Gastrocnemius medialis (tissue), 4 donors: Measurements from ENCODE around the gene C1QL4. TPM values are rescaled to one million over a fixed set of nuclear protein-coding genes. Genes with fewer than 3 reads are reported as not detected.

Experiments
- ATAC-seq, 2 donors: fragments of 150-250 bp; one replicate each; pipeline ENCODE4 v1.9.1; 2016
- DNase-seq, 2 donors: peaks; one replicate each; pipeline ENCODE4 v3.0.0-alpha.2; 2019
- H3K27ac ChIP-seq, 4 donors: fragments of 200-600 bp; sonication (generic); 1 replicate in 1 of 4; 2 replicates in 3 of 4; pipeline ENCODE4 v1.5.1; 2016 to 2018; ENCODE audit warnings: mild to moderate bottlenecking in 2 of 4, moderate library complexity in 1 of 4
- H3K27me3 ChIP-seq, 3 donors: fragments of 200-600 bp; sonication (generic) in 2 of 3; 1 replicate in 1 of 3; 2 replicates in 2 of 3; pipeline versions ENCODE4 v1.5.1 to v1.6.0; 2016 to 2019; ENCODE audit warnings: mild to moderate bottlenecking in 1 of 3, moderate library complexity in 1 of 3
- H3K36me3 ChIP-seq, 2 donors: fragments of 200-600 bp; sonication (generic) in 1 of 2; one replicate each; pipeline ENCODE4 v1.5.1; 2017 to 2018
- H3K4me1 ChIP-seq, 2 donors: fragments of 200-600 bp; sonication (generic) in 1 of 2; one replicate each; pipeline ENCODE4 v1.5.1; 2016 to 2017; ENCODE audit warnings: mild to moderate bottlenecking in 2 of 2
- H3K4me3 ChIP-seq, 4 donors: fragments of 200-600 bp; sonication (generic) in 3 of 4; 1 replicate in 1 of 4; 2 replicates in 3 of 4; pipeline ENCODE4 v1.5.1; 2016 to 2019; ENCODE audit warnings: mild to moderate bottlenecking in 2 of 4
- H3K9me3 ChIP-seq, 3 donors: fragments of 200-600 bp; sonication (generic) in 2 of 3; 1 replicate in 1 of 3; 2 replicates in 2 of 3; pipeline ENCODE4 v1.5.1; 2016 to 2019
- CTCF ChIP-seq, 5 experiments: fragments of 450-650 bp in 3 of 5; fragments of 200-600 bp in 2 of 5; sonication (generic) in 2 of 5; IDR thresholded peaks in 4 of 5; conservative IDR thresholded peaks in 1 of 5; 1 replicate in 4 of 5; 2 replicates in 1 of 5; pipeline ENCODE4 v1.5.1; 2016 to 2019; ENCODE audit warnings: antibody characterized with exemption in 5 of 5, mild to moderate bottlenecking in 3 of 5, moderate library complexity in 3 of 5
- POLR2A ChIP-seq, 2 donors: fragments of 450-650 bp; IDR thresholded peaks; one replicate each; pipeline ENCODE4 v1.6.1; 2017; ENCODE audit warnings: antibody characterized with exemption in 2 of 2, mild to moderate bottlenecking in 2 of 2, moderate library complexity in 2 of 2
- in situ Hi-C, 4 donors: fragments of 200-750 bp; cut with MboI; loops; one replicate each; pipeline versions ENCODE4 v1.15.0 to v1.8.0; 2017; ENCODE audit warnings: low sequenced_read_pairs in 4 of 4
- intact Hi-C: fragments of 100-400 bp; cut with DNase I; formaldehyde crosslinking; loops from one replicate; pipeline ENCODE4 v1.15.1; 2023; ENCODE audit warnings: low total_unique reads
- total RNA-seq, 4 donors: library from RNA; depleted of rRNA; stranded (reverse); fragments of >200 nt; gene quantifications; one replicate each; pipeline versions ENCODE4 v1.1.0 to v1.2.3, GENCODE V29; 2016

C1QL4 gene
- total RNA-seq, 4 donors from 2014 or later = not detected

GRCh38 chr12:49344486-49345050 is 7.6 kb upstream of the C1QL4 start:
- no peak for TF ChIP-seq POLR2A (IDR thresholded peaks at IDR 0.05)
- TF ChIP-seq CTCF (IDR thresholded peaks at IDR 0.05 in 4 of 5, conservative IDR thresholded peaks at IDR 0.05 in 1 of 5) = no peak
- Histone ChIP-seq H3K36me3 (no peaks in the 10 kb centered on the region), H3K9me3 (no peaks in the 10 kb centered on the region), H3K4me3 (peak overlapping the region in 1 of 4 donors; percentile 44), H3K27ac (no peak overlapping the region), H3K4me1 (peaks cover 36 to 53% of the 10 kb centered on the region in 2 donors), H3K27me3 (peaks cover 64 to 93% (median 72%) of the 10 kb centered on the region in 3 donors)
- intact Hi-C loops = no loop called here
- ATAC-seq (no peak), DNase-seq (no peak)
- in situ Hi-C loops = no loop called here

GRCh38 chr12:49342914-49343731 is 6.1 kb upstream of the C1QL4 start:
- ATAC-seq (no peak), DNase-seq (no peak)
- H3K4me3 ChIP-seq = peak overlapping the region; percentile 40 to 60 (median 50)
- H3K27ac ChIP-seq = no peak overlapping the region
- peaks cover 57 to 79% (median 63%) of the 10 kb centered on the region in 3 donors for H3K27me3 ChIP-seq
- H3K36me3 ChIP-seq = no peaks in the 10 kb centered on the region
- peaks cover 36 to 50% of the 10 kb centered on the region in 2 donors for H3K4me1 ChIP-seq
- in situ Hi-C loops (no loop called here), intact Hi-C loops (no loop called here)
- H3K9me3 ChIP-seq = no peaks in the 10 kb centered on the region
- TF ChIP-seq CTCF (IDR thresholded peaks at IDR 0.05 in 4 of 5, conservative IDR thresholded peaks at IDR 0.05 in 1 of 5) (no peak), POLR2A (IDR thresholded peaks at IDR 0.05) (no peak)

GRCh38 chr12:49342066-49342913 is 5.3 kb upstream of the C1QL4 start:
- in situ Hi-C loops = no loop called here
- no peak for TF ChIP-seq POLR2A (IDR thresholded peaks at IDR 0.05)
- TF ChIP-seq CTCF (IDR thresholded peaks at IDR 0.05 in 4 of 5, conservative IDR thresholded peaks at IDR 0.05 in 1 of 5) = peak; percentile 60 to 81 (median 66)
- H3K27me3 ChIP-seq = peaks cover 55 to 79% (median 58%) of the 10 kb centered on the region in 3 donors
- intact Hi-C loops = no loop called here
- H3K27ac ChIP-seq = no peak overlapping the region
- peaks cover 27 to 41% of the 10 kb centered on the region in 2 donors for H3K4me1 ChIP-seq
- no peaks in the 10 kb centered on the region for H3K36me3 ChIP-seq
- DNase-seq (peak in 1 of 2 donors; percentile 19), ATAC-seq (peak; percentile 43 to 63)
- no peaks in the 10 kb centered on the region for H3K9me3 ChIP-seq
- peak overlapping the region; percentile 40 to 60 (median 50) for H3K4me3 ChIP-seq

GRCh38 chr12:49341777-49342065 is 4.7 kb upstream of the C1QL4 start:
- no peak overlapping the region for H3K27ac ChIP-seq

More at GRCh38 chr12:49341777-49342065, 4.7 kb upstream of the C1QL4 start:
- Histone ChIP-seq H3K4me1 (peaks cover 22 to 36% of the 10 kb centered on the region in 2 donors), H3K27me3 (peaks cover 55 to 79% (median 58%) of the 10 kb centered on the region in 3 donors), H3K4me3 (peak overlapping the region in 2 of 4 donors; percentile 40 to 49), H3K9me3 (no peaks in the 10 kb centered on the region), H3K36me3 (no peaks in the 10 kb centered on the region)
- DNase-seq = no peak
- in situ Hi-C loops (no loop called here), intact Hi-C loops (no loop called here)
- ATAC-seq = no peak
- TF ChIP-seq POLR2A (IDR thresholded peaks at IDR 0.05) = no peak
- no peak for TF ChIP-seq CTCF (IDR thresholded peaks at IDR 0.05 in 4 of 5, conservative IDR thresholded peaks at IDR 0.05 in 1 of 5)
